K562 (cell line): Measurements from ENCODE around the gene DKK3. TPM values are rescaled to one million over a fixed set of nuclear protein-coding genes. Genes with fewer than 3 reads are reported as not detected.

Experiments
- ETS2 ChIP-seq: IDR thresholded peaks from 2 replicates; pipeline ENCODE4 v1.6.1; 2016; ENCODE audit warnings: borderline replicate concordance, missing genetic modification characterization, mild to moderate bottlenecking, moderate library complexity, missing compliant biosample characterization; ENCODE audit not compliant: poor library complexity, severe bottlenecking
- GTF3C2 ChIP-seq: IDR thresholded peaks from 3 replicates; pipeline ENCODE4 v1.6.1; 2011; ENCODE audit warnings: borderline replicate concordance, mild to moderate bottlenecking, moderate library complexity; ENCODE audit not compliant: insufficient read length; ENCODE audit errors: extremely low read depth
- HOMEZ ChIP-seq: fragments of 250-450 bp; sonication (Bioruptor Pico); IDR thresholded peaks from 2 replicates; pipeline ENCODE4 v1.4.0; 2020; ENCODE audit warnings: mild to moderate bottlenecking, moderate library complexity
- MYC ChIP-seq, 2 experiments: fragments of 250-450 bp in 1 of 2; sonication (Bioruptor Pico) in 1 of 2; IDR thresholded peaks; 2 replicates each; pipeline versions ENCODE4 v1.5.1 to v1.6.1; 2012 to 2021; ENCODE audit warnings: low read depth in 2 of 2, borderline replicate concordance in 1 of 2, improper control_type of control experiment in 1 of 2, low read length in 1 of 2, mild to moderate bottlenecking in 1 of 2, moderate library complexity in 1 of 2
- NFE2L1 ChIP-seq: fragments of 450-650 bp; IDR thresholded peaks from 2 replicates; pipeline ENCODE4 v1.6.1; 2016; ENCODE audit warnings: missing genetic modification characterization, low read depth, mild to moderate bottlenecking, missing compliant biosample characterization, moderate library complexity, borderline replicate concordance
- PHF21A ChIP-seq: fragments of 450-650 bp; IDR thresholded peaks from 2 replicates; pipeline ENCODE4 v1.6.1; 2017; ENCODE audit warnings: low read depth, borderline replicate concordance
- SP2 ChIP-seq: IDR thresholded peaks from 2 replicates; pipeline ENCODE4 v1.6.1; 2011; ENCODE audit warnings: mild to moderate bottlenecking, low read depth, low read length, moderate library complexity; ENCODE audit not compliant: poor library complexity, severe bottlenecking; ENCODE audit errors: extremely low read depth
- TGIF2 ChIP-seq: sonication (generic); formaldehyde crosslinking; IDR thresholded peaks from 2 replicates; pipeline ENCODE4 v1.8.1; 2022; ENCODE audit warnings: mild to moderate bottlenecking, missing genetic modification reagents, moderate library complexity
- TRIM25 ChIP-seq: fragments of 450-650 bp; IDR thresholded peaks from 2 replicates; pipeline ENCODE4 v1.7.0; 2016; ENCODE audit warnings: borderline replicate concordance
- YBX1 ChIP-seq: fragments of 450-650 bp; IDR thresholded peaks from 2 replicates; pipeline ENCODE4 v1.7.1; 2016; ENCODE audit warnings: mild to moderate bottlenecking
- ZKSCAN1 ChIP-seq: fragments of 150-350 bp; IDR thresholded peaks from 2 replicates; pipeline ENCODE4 v1.6.1; 2016; ENCODE audit warnings: low read depth, low read length
- ZNF24 ChIP-seq: fragments of 450-650 bp; IDR thresholded peaks from 2 replicates; pipeline ENCODE4 v1.6.1; 2016
- ZNF3 ChIP-seq: fragments of 250-450 bp; sonication (Bioruptor Pico); IDR thresholded peaks from 2 replicates; pipeline ENCODE4 v1.5.0; 2021; ENCODE audit warnings: mild to moderate bottlenecking, moderate library complexity
- ZNF354B ChIP-seq: fragments of 250-450 bp; sonication (Bioruptor Pico); IDR thresholded peaks from 2 replicates; pipeline ENCODE4 v1.4.0; 2020
- ZNF764 ChIP-seq: fragments of 250-450 bp; sonication (Bioruptor Pico); IDR thresholded peaks from 2 replicates; pipeline ENCODE4 v1.4.0; 2020; ENCODE audit warnings: low read depth, mild to moderate bottlenecking, moderate library complexity
- ZNF766 ChIP-seq: fragments of 200-800 bp; sonication (Bioruptor generic); conservative IDR thresholded peaks from 2 replicates; pipeline ENCODE4 v1.6.1; 2016; ENCODE audit warnings: missing genetic modification characterization, missing compliant biosample characterization
- polyA plus RNA-seq, 8 experiments: library from polyadenylated mRNA; depleted of rRNA in 4 of 8; stranded (reverse) in 5 of 8; unstranded in 3 of 8; fragments of >200 nt; fragmentation: Nextera tagmentation in 2 of 8; fragmentation: Illumina TruSeq in 1 of 8; extraction: Ambion mirVana in 2 of 8; extraction: Trizol in 1 of 8; gene quantifications; 2 replicates each; pipeline versions ENCODE4 v1.2.1 to v1.2.3, GENCODE V29; 2011 to 2014; ENCODE audit warnings: inconsistent platforms in 1 of 8, missing spikeins in 1 of 8
- total RNA-seq, 7 experiments: library from RNA; depleted of rRNA in 6 of 7; stranded (reverse); fragments of >200 nt in 6 of 7; fragmentation: Illumina TruSeq in 2 of 7; extraction: Trizol in 2 of 7; gene quantifications; 2 replicates each; pipeline versions ENCODE4 v1.2.1 to v1.2.3, GENCODE V29; 2011 to 2021; ENCODE audit warnings: low replicate concordance in 1 of 7

The DKK3 gene
- total and polyA plus RNA-seq, 9 of the 15 experiments (the other 6 are each of a cell fraction or from before 2014, with no cell fraction given) = 0.14 to 0.85 (median 0.38) TPM; not detected in 6

- TF ChIP-seq SP2 = no peak
- no peak for TF ChIP-seq NFE2L1
- no peak for TF ChIP-seq ZNF354B (CRISPR knock-in tag)
- no peak for TF ChIP-seq ETS2 (tag)
- no peak for TF ChIP-seq ZNF24
- no peak for TF ChIP-seq ZNF764 (CRISPR knock-in tag)
- TF ChIP-seq TGIF2 (CRISPR knock-in tag) = no peak
- peak; percentile 39; the same call in 1 of the 2 replicates for TF ChIP-seq MYC (IDR thresholded peaks at IDR 0.05; ENCODE audit: low read depth, low read length)
- TF ChIP-seq MYC (CRISPR knock-in tag; IDR thresholded peaks at IDR 0.05; ENCODE audit: borderline replicate concordance, low read depth) = no peak
- no peak for TF ChIP-seq ZNF766 (CRISPR knock-in tag)
- TF ChIP-seq ZNF3 = no peak
- no peak for TF ChIP-seq HOMEZ (CRISPR knock-in tag)
- no peak for TF ChIP-seq GTF3C2
- TF ChIP-seq PHF21A = no peak
- no peak for TF ChIP-seq ZKSCAN1
- TF ChIP-seq YBX1 = no peak
- TF ChIP-seq TRIM25 = no peak
Measured at GRCh38 chr11:12043959-12044791, 35.7 kb upstream of the DKK3 start (continued).
